ENCODE measurements around the gene SLFN14. TPM values are rescaled to one million over a fixed set of nuclear protein-coding genes. Genes with fewer than 3 reads are reported as not detected.
"Not testable (repeated sequence)": the region's sequence is repeated elsewhere in the genome, so short reads cannot be mapped to it uniquely, and the experiment has no call there.

Gene SLFN14
- total RNA-seq, 6 experiments from 2014 or later = not detected

DNA sequence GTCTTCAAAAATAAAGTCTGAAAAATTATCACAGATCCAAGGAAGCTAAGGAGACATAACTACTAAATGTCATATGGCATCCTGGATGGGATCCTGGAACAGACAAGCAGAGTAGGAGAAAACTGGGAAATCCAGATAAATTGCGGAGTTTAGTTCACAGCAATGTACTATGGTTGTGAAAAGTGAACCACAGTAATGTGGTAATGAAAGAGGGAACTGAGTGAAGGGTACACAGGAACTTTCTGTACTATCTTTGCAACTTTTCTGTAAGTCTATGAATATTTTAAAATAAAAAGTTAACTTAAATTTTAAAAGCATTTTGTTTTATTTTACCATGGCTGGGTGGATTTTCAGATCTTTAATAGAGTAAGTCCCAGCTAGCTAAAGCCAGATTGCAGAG, 39.5 kb downstream of the SLFN14 start:
- no peak overlapping the region for H3K27ac Mint-ChIP-seq
- DNase-seq = no peak
- H3K27me3 Mint-ChIP-seq (ENCODE audit: insufficient read depth) = peaks cover 16% of the 10 kb centered on the region
- H3K4me1 Mint-ChIP-seq (ENCODE audit: low read depth) = peaks cover 6% of the 10 kb centered on the region; the same call in 1 of the 2 replicates
- TF ChIP-seq, protein P1, sequence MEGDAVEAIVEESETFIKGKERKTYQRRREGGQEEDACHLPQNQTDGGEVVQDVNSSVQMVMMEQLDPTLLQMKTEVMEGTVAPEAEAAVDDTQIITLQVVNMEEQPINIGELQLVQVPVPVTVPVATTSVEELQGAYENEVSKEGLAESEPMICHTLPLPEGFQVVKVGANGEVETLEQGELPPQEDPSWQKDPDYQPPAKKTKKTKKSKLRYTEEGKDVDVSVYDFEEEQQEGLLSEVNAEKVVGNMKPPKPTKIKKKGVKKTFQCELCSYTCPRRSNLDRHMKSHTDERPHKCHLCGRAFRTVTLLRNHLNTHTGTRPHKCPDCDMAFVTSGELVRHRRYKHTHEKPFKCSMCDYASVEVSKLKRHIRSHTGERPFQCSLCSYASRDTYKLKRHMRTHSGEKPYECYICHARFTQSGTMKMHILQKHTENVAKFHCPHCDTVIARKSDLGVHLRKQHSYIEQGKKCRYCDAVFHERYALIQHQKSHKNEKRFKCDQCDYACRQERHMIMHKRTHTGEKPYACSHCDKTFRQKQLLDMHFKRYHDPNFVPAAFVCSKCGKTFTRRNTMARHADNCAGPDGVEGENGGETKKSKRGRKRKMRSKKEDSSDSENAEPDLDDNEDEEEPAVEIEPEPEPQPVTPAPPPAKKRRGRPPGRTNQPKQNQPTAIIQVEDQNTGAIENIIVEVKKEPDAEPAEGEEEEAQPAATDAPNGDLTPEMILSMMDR (IDR thresholded peaks at IDR 0.05) = no peak
- no peak overlapping the region for H3K4me3 Mint-ChIP-seq
- H3K36me3 Mint-ChIP-seq (ENCODE audit: low read depth) = no peaks in the 10 kb centered on the region
- H3K9me3 Mint-ChIP-seq = no peaks in the 10 kb centered on the region; the same call in 1 of the 2 replicates

DNA sequence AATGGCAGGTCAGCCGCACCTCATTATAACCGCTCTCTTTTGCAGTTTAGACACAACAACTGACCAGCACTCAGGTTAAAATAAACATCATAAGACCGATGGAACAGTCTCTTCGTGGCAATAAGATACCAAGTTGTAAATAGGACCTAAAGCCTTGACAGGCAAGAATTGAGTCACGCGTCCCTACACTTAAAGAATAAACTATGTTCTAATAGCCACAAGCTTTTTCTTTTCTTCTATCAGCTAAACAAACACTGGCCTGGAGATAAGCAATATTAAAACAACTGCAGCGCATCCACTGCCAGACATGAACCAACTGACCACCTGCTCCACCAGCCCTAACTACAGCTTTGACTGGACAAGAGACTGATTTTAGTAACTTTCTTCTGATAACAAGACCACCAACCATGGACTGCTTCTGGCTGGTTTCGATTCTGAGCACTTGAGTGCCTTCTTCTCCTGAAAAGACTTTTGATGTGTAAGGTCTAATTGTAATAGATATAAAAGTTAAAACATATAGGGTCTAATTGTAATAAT, 40.6 kb downstream of the SLFN14 start:
- Mint-ChIP-seq H3K4me3 (no peak overlapping the region), H3K4me1 (ENCODE audit: low read depth) (peaks cover 6% of the 10 kb centered on the region; the same call in 1 of the 2 replicates), H3K36me3 (ENCODE audit: low read depth) (no peaks in the 10 kb centered on the region), H3K27me3 (ENCODE audit: insufficient read depth) (peaks cover 13% of the 10 kb centered on the region), H3K9me3 (no peaks in the 10 kb centered on the region; the same call in 1 of the 2 replicates), H3K27ac (no peak overlapping the region)
- TF ChIP-seq, protein P1 (IDR thresholded peaks at IDR 0.05) = no peak
- DNase-seq = no peak

DNA sequence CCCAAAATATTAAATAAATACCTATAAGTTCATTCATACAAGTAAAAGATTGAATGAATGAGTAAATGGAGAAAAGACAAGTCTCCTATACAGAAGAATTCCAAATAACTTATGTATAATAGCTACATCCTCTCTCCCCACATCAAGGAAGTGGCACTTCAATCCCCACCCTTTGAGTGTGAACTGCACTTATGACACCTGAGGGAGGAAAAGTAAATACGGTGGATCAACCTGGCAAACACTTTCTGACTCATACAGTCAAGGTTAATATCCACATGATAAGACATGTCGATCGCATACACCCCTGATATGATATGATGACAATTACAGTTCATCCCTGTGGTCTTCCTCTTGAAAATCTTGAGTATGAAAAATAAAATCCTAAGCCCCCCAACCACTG, 41.2 kb downstream of the SLFN14 start:
- H3K4me1 Mint-ChIP-seq (ENCODE audit: low read depth) = peaks cover 6% of the 10 kb centered on the region; the same call in 1 of the 2 replicates
- TF ChIP-seq, protein P1 (IDR thresholded peaks at IDR 0.05) = no peak
- H3K36me3 Mint-ChIP-seq (ENCODE audit: low read depth) = no peaks in the 10 kb centered on the region
- no peak for DNase-seq
- H3K9me3 Mint-ChIP-seq = no peaks in the 10 kb centered on the region; the same call in 1 of the 2 replicates
- H3K4me3 Mint-ChIP-seq = no peak overlapping the region
- peaks cover 17% of the 10 kb centered on the region for H3K27me3 Mint-ChIP-seq (ENCODE audit: insufficient read depth)
- no peak overlapping the region for H3K27ac Mint-ChIP-seq

DNA sequence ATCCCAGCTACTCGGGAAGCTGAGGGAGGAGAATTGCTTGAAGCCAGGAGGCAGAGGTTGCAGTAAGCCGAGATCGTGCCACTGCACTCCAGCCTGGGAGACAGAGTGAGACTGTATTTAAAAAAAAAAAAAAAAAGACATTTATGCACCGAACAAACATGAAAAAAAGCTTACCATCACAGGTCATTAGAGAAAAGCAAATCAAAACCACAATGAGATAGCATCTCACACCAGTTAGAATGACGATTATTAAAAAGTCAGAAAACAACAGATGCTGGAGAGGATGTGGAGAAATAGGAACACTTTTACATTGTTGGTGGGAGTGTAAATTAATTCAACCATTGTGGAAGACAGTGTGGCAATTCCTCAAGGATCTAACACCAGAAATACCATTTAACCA, 42.2 kb downstream of the SLFN14 start:
- not testable (repeated sequence) for DNase-seq; H3K27ac Mint-ChIP-seq; H3K9me3 Mint-ChIP-seq; H3K4me1 Mint-ChIP-seq (ENCODE audit: low read depth); H3K36me3 Mint-ChIP-seq (ENCODE audit: low read depth); H3K4me3 Mint-ChIP-seq
- peaks cover 17% of the 10 kb centered on the region for H3K27me3 Mint-ChIP-seq (ENCODE audit: insufficient read depth)

DNA sequence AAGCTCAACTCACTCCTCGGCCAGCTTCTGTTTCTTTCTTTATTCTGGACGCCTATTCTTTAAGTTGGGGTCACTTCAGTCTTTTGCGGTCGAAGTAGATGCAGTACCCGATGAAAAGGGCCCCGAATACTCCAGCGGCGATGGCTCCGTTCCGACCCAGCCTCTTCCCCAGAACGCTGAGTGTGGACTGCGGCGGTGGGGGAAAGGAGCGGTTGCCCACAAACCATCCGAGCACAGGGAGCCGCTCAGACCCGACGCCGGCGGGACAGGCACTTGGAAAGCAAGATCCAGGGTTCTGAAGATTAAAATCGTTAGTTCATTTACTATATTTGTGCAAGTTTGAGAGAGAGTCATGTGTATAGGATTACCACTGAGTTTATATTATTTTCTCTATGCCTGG, 45.6 kb downstream of the SLFN14 start:
- TF ChIP-seq, protein P1 (IDR thresholded peaks at IDR 0.05) = no peak
- no peaks in the 10 kb centered on the region for H3K36me3 Mint-ChIP-seq (ENCODE audit: low read depth)
- H3K27ac Mint-ChIP-seq = no peak overlapping the region
- H3K9me3 Mint-ChIP-seq = no peaks in the 10 kb centered on the region; the same call in 1 of the 2 replicates
- no peak for DNase-seq
- peaks cover 32% of the 10 kb centered on the region for H3K27me3 Mint-ChIP-seq (ENCODE audit: insufficient read depth)
- no peak overlapping the region for H3K4me3 Mint-ChIP-seq
- no peaks in the 10 kb centered on the region; the same call in 1 of the 2 replicates for H3K4me1 Mint-ChIP-seq (ENCODE audit: low read depth)

DNA sequence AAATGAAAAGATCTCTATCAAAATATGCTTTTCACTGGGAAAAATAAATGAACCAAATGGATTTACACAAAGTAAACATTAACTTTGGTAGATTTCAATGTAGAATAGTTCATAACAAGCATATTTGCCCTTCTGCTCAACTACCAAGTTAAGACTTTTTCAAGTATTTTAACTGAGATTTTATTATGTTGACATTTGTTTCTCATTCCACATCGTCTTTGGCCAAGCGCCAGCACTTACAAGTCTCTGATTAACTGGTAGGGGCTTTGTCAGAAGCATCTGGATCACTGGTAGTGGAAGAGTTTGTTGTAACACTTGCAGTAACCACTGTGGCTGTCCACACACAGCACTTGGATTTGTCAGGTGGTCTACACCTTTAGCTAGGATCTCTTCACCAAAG, 46.1 kb downstream of the SLFN14 start:
- no peak for DNase-seq
- Mint-ChIP-seq H3K4me1 (ENCODE audit: low read depth) (no peaks in the 10 kb centered on the region; the same call in 1 of the 2 replicates), H3K9me3 (no peaks in the 10 kb centered on the region; the same call in 1 of the 2 replicates), H3K4me3 (no peak overlapping the region), H3K27me3 (ENCODE audit: insufficient read depth) (peaks cover 36% of the 10 kb centered on the region), H3K27ac (no peak overlapping the region), H3K36me3 (ENCODE audit: low read depth) (no peaks in the 10 kb centered on the region)
- TF ChIP-seq, protein P1 (IDR thresholded peaks at IDR 0.05) = no peak

Other genes with a start within 250 kb of the SLFN14 start
- gene SLFN11, start 187.2 kb downstream of the SLFN14 start, total RNA-seq (2021; fragmentation: NEBNext Ultra II Directional; extraction: Animal tissue kit (Norgen Biotek cat#: 25700)) = 10 to 100 TPM; 24.2 to 44.3 (median 37.9) TPM
- 10 to 100 TPM; 24.9 to 33.5 (median 30.3) TPM for gene SLFN12, start 128.3 kb downstream of the SLFN14 start, total RNA-seq (2021; fragmentation: NEBNext Ultra II Directional; extraction: Animal tissue kit (Norgen Biotek cat#: 25700))
- gene SLFN13, start 112.1 kb downstream of the SLFN14 start, total RNA-seq (2021; fragmentation: NEBNext Ultra II Directional; extraction: Animal tissue kit (Norgen Biotek cat#: 25700)) = 10 to 100 TPM in 4 of 6 experiments, 1 to 10 TPM in 2; 8.3 to 12.0 (median 10.8) TPM
- gene SLFN12L, start 23.1 kb downstream of the SLFN14 start, total RNA-seq (2021; fragmentation: NEBNext Ultra II Directional; extraction: Animal tissue kit (Norgen Biotek cat#: 25700)) = under 1 TPM in 4 of 6 experiments, not detected in 2; 0.13 to 0.34 (median 0.25) TPM
- gene PEX12, start 17.8 kb upstream of the SLFN14 start, total RNA-seq (2021; fragmentation: NEBNext Ultra II Directional; extraction: Animal tissue kit (Norgen Biotek cat#: 25700)) = 1 to 10 TPM; 6.2 to 9.0 (median 7.2) TPM
- gene AP2B1, start 26.5 kb upstream of the SLFN14 start, total RNA-seq (2021; fragmentation: NEBNext Ultra II Directional; extraction: Animal tissue kit (Norgen Biotek cat#: 25700)) = 100 to 1,000 TPM; 168 to 196 (median 182) TPM
- 1 to 10 TPM; 1.7 to 5.0 (median 1.8) TPM for gene RASL10B, start 170.8 kb upstream of the SLFN14 start, total RNA-seq (2021; fragmentation: NEBNext Ultra II Directional; extraction: Animal tissue kit (Norgen Biotek cat#: 25700))
- not detected for gene GAS2L2, start 192.4 kb upstream of the SLFN14 start, total RNA-seq (2021; fragmentation: NEBNext Ultra II Directional; extraction: Animal tissue kit (Norgen Biotek cat#: 25700))
- gene C17orf50, start 200.1 kb upstream of the SLFN14 start, total RNA-seq (2021; fragmentation: NEBNext Ultra II Directional; extraction: Animal tissue kit (Norgen Biotek cat#: 25700)) = not detected
- gene MMP28, start 234.8 kb upstream of the SLFN14 start, total RNA-seq (2021; fragmentation: NEBNext Ultra II Directional; extraction: Animal tissue kit (Norgen Biotek cat#: 25700)) = not detected
- 100 to 1,000 TPM; 132 to 170 (median 146) TPM for gene TAF15, start 248.7 kb upstream of the SLFN14 start, total RNA-seq (2021; fragmentation: NEBNext Ultra II Directional; extraction: Animal tissue kit (Norgen Biotek cat#: 25700))